Glutamatergic neuron (in vitro differentiated cells): Measurements from ENCODE around the gene RBM43. TPM values are rescaled to one million over a fixed set of nuclear protein-coding genes. Genes with fewer than 3 reads are reported as not detected.
"Not testable (repeated sequence)": the region's sequence is repeated elsewhere in the genome, so short reads cannot be mapped to it uniquely, and the experiment has no call there.

Source experiments
- DNase-seq: peaks from one replicate; pipeline ENCODE4 v3.0.0; 2022
- H3K27ac Mint-ChIP-seq: one replicate; pipeline ENCODE4 v1.8.0; 2020; ENCODE audit warnings: mild to moderate bottlenecking, mixed read lengths, inconsistent platforms; ENCODE audit not compliant: unreplicated experiment
- H3K27me3 Mint-ChIP-seq: one replicate; pipeline ENCODE4 v1.8.0; 2020; ENCODE audit warnings: mild to moderate bottlenecking, moderate library complexity, mixed read lengths, inconsistent platforms; ENCODE audit not compliant: unreplicated experiment
- H3K36me3 Mint-ChIP-seq: one replicate; pipeline ENCODE4 v1.8.0; 2020; ENCODE audit warnings: mild to moderate bottlenecking, mixed read lengths, inconsistent platforms; ENCODE audit not compliant: unreplicated experiment
- H3K4me1 Mint-ChIP-seq: one replicate; pipeline ENCODE4 v1.8.0; 2020; ENCODE audit warnings: mild to moderate bottlenecking, low read depth, mixed read lengths, inconsistent platforms; ENCODE audit not compliant: unreplicated experiment
- H3K4me3 Mint-ChIP-seq: one replicate; pipeline ENCODE4 v1.8.0; 2020; ENCODE audit warnings: mild to moderate bottlenecking, mixed read lengths, inconsistent platforms; ENCODE audit not compliant: unreplicated experiment
- H3K9me3 Mint-ChIP-seq: one replicate; pipeline ENCODE4 v1.8.0; 2020; ENCODE audit warnings: mild to moderate bottlenecking, moderate library complexity, mixed read lengths, inconsistent platforms; ENCODE audit not compliant: unreplicated experiment
- total RNA-seq: library from RNA; stranded (reverse); fragmentation: NEBNext Ultra II Directional; extraction: Animal tissue kit (Norgen Biotek cat#: 25700); gene quantifications from one replicate; pipeline ENCODE4 v1.2.1, GENCODE V29; 2021; ENCODE audit not compliant: unreplicated experiment
- TF ChIP-seq, protein P1 (sequence below): fragments of 200-600 bp; sonication (generic); IDR thresholded peaks from one replicate; pipeline ENCODE4 v1.5.0; 2021; ENCODE audit not compliant: partially characterized antibody, unreplicated experiment

The RBM43 gene
- total RNA-seq, 1 donor from 2014 or later: 1.1 TPM

DNA sequence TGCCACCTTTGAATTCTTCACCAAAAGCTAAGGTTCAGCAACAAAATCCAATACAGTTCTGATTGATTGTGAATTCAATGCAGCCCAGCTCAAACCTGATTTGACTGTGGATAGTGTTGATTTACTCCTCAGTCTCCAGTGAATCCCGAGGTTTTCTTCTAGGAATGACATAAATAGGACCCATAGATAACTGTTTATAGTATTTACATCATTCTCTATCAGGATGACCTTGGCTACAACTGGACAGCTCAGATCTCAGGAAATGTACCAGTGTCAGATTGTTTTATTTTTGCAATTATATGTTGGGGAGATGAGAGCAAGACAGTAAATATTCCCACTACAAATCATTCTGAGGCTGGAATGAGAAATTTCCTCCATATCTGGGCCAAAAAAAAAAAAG, 21.2 kb downstream of the RBM43 start:
- H3K4me1 Mint-ChIP-seq: peaks cover 7% of the 10 kb centered on the region
- peaks cover 2% of the 10 kb centered on the region for H3K9me3 Mint-ChIP-seq
- H3K27ac Mint-ChIP-seq: no peak overlapping the region
- peaks cover 5% of the 10 kb centered on the region for H3K36me3 Mint-ChIP-seq
- H3K27me3 Mint-ChIP-seq: peaks cover 2% of the 10 kb centered on the region
- no peak overlapping the region for H3K4me3 Mint-ChIP-seq
- DNase-seq: no peak
- TF ChIP-seq, protein P1, sequence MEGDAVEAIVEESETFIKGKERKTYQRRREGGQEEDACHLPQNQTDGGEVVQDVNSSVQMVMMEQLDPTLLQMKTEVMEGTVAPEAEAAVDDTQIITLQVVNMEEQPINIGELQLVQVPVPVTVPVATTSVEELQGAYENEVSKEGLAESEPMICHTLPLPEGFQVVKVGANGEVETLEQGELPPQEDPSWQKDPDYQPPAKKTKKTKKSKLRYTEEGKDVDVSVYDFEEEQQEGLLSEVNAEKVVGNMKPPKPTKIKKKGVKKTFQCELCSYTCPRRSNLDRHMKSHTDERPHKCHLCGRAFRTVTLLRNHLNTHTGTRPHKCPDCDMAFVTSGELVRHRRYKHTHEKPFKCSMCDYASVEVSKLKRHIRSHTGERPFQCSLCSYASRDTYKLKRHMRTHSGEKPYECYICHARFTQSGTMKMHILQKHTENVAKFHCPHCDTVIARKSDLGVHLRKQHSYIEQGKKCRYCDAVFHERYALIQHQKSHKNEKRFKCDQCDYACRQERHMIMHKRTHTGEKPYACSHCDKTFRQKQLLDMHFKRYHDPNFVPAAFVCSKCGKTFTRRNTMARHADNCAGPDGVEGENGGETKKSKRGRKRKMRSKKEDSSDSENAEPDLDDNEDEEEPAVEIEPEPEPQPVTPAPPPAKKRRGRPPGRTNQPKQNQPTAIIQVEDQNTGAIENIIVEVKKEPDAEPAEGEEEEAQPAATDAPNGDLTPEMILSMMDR: no peak

DNA sequence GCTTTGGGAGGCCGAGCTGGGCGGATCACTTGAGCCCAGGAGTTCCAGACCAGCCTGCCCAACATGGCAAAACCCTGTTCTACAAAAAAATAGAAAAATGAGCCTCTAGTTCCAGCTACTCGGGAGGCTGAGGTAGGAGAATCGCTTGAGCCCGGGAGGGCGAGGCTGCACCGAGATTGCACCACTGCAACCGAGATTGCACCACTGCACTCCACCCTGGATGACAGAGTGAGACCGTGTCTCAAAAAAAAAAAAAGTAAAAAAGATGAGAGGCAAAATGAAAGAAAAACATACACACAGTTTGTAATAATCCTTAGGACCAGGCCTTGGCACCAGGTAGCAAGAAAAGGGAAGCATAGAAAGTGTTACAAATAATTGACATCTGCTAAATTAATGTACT, 22.0 kb downstream of the RBM43 start:
- H3K4me3 Mint-ChIP-seq: no peak overlapping the region
- TF ChIP-seq, protein P1: no peak
- no peaks in the 10 kb centered on the region for H3K36me3 Mint-ChIP-seq
- no peak for DNase-seq
- H3K4me1 Mint-ChIP-seq: peaks cover 7% of the 10 kb centered on the region
- H3K27me3 Mint-ChIP-seq: peaks cover 2% of the 10 kb centered on the region
- peaks cover 2% of the 10 kb centered on the region for H3K9me3 Mint-ChIP-seq
- H3K27ac Mint-ChIP-seq: no peak overlapping the region

DNA sequence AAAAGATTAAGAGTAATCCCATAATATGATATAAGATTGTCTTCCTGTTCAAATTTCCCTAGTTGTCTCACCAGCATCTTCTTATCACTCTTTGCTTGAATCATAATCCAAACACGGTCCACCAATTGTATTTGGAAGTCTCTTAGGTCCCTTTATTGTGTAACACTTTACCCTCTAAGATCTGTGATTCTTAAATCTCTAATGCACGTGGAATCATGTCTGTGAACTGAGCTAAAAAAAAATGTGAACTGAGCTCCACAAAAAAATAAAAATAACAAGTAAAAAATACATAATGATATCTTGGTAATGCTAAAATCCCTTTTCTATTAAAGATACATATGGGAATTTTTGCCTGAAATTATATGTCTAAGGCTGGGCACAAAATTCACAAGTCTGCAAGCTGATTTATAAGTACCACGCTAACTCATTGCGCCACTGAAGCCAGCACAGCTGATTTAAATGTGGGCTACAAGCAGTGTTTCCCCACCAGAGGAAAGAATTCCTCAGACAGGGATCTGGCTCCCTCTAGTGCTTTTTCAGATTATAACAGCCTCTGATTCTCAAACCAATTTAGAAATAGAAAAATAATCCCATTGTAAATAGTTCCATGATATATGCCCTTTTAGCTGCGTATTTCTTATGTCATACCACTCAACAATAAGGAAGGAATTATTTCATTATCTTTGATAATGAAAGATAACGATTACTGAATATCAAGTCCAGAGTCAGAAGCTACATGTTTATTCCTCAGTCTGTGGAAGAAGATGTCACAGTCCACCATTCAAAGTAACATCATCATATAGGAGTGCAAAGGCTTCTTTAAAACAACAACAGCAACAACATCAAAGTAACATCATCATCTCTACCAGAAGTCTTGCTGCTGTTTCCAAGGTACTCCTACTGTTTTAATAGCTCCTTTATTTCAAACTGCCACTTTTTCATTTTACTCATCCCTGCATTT, 22.9 kb downstream of the RBM43 start:
- H3K4me3 Mint-ChIP-seq: no peak overlapping the region
- peaks cover 2% of the 10 kb centered on the region for H3K9me3 Mint-ChIP-seq
- peaks cover 7% of the 10 kb centered on the region for H3K4me1 Mint-ChIP-seq
- peaks cover 2% of the 10 kb centered on the region for H3K27me3 Mint-ChIP-seq
- H3K36me3 Mint-ChIP-seq: no peaks in the 10 kb centered on the region
- no peak overlapping the region for H3K27ac Mint-ChIP-seq
- peak; percentile 26 for DNase-seq
- TF ChIP-seq, protein P1: peak; percentile 94

DNA sequence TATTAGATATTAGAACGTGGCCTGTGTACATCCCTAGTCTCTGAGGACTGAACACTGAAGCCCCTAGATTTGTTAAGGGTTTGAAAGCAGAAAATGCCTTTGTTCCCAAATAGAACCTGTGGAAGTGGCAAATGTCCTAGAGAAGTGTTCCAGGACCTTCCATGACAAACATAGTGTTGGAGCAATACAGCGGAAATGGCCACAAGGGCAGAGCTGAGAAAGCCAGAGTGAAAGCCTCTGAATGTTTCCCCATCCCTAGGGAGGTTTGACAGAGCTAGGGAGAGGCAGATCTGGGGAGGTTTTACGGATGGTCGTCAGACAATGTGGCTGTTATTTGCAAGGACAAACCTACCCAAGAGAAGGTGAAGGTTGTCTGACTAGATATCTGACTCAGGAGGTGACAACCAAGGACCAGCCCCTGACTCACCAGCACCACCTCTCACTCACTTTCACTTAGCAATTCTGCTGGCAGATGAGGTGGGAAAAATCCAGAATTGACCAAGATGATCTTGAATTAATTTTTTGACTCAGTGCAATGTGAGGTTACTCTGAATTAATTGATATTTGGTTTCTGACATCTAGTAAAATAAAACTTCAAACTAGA, 24.1 kb downstream of the RBM43 start:
- peaks cover 2% of the 10 kb centered on the region for H3K27me3 Mint-ChIP-seq
- no peak for DNase-seq
- no peak overlapping the region for H3K27ac Mint-ChIP-seq
- H3K9me3 Mint-ChIP-seq: no peaks in the 10 kb centered on the region
- H3K36me3 Mint-ChIP-seq: no peaks in the 10 kb centered on the region
- TF ChIP-seq, protein P1: no peak
- no peak overlapping the region for H3K4me3 Mint-ChIP-seq
- H3K4me1 Mint-ChIP-seq: peaks cover 7% of the 10 kb centered on the region

DNA sequence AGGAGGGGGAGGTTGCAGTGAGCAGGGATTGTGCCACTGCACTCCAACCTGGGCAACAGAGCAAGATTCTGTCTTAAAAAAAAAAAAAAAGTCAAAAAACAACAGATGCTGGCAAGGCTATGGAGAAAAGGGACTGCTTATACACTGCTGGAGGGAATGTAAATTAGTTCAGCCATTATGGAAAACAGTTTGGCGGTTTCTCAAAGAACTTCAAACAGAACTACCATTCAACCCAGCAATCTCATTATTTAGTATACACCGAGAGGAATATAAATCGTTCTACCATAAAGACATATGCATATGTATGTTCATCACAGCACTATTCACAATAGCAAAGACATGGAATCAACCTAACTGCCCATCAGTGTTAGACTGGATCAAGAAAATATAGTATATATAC, 27.9 kb downstream of the RBM43 start:
- H3K36me3 Mint-ChIP-seq, H3K9me3 Mint-ChIP-seq, DNase-seq, H3K4me3 Mint-ChIP-seq, H3K4me1 Mint-ChIP-seq, H3K27ac Mint-ChIP-seq, H3K27me3 Mint-ChIP-seq: not testable (repeated sequence)

DNA sequence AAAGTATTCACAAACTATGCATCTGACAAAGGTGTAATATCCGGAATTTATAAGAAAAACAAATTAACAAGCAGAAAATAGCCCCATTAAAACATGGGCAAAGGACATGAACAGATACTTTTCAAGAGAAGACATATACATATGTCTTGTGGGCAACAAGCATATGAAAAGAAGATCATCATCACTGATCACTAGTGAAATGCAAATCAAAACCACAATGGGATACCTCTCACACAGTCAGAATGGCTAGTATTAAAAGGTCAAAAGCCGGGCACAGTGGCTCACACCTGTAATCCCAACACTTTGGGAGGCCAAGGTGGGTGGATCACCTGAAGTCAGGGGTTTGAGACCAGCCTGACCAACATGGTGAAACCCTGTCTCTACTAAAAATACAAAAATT, 28.4 kb downstream of the RBM43 start:
- H3K27me3 Mint-ChIP-seq, H3K27ac Mint-ChIP-seq, H3K9me3 Mint-ChIP-seq, DNase-seq, H3K4me1 Mint-ChIP-seq, H3K36me3 Mint-ChIP-seq, H3K4me3 Mint-ChIP-seq: not testable (repeated sequence)
